ENCODE data around the gene PTPRM. TPM values are rescaled to one million over a fixed set of nuclear protein-coding genes. Genes with fewer than 3 reads are reported as not detected.

PTPRM gene
- polyA plus RNA-seq, 1 donor from 2014 or later: 126 TPM

GRCh38 chr18:8379187-8379941, 812.2 kb downstream of the PTPRM start:
- no peaks in the 10 kb centered on the region for H3K36me3 ChIP-seq (ENCODE audit: insufficient read depth, low read length)
- H3K4me3 ChIP-seq (ENCODE audit: low read length): no peak overlapping the region
- no peaks in the 10 kb centered on the region for H3K79me2 ChIP-seq (replicated peaks; ENCODE audit: insufficient read depth, low read length)
- no peaks in the 10 kb centered on the region for H3K27me3 ChIP-seq (ENCODE audit: insufficient read depth, low read depth, low read length)
- H3K9me2 ChIP-seq (ENCODE audit: insufficient read depth, low read length): no peaks in the 10 kb centered on the region
- H3K9me3 ChIP-seq (ENCODE audit: low read length): no peaks in the 10 kb centered on the region
- H3K4me2 ChIP-seq (ENCODE audit: low read length): no peak overlapping the region
- no peaks in the 10 kb centered on the region for H4K20me1 ChIP-seq (ENCODE audit: insufficient read depth)
- H3K27ac ChIP-seq (ENCODE audit: low read length): no peak overlapping the region
- no peaks in the 10 kb centered on the region for H3F3A ChIP-seq (ENCODE audit: insufficient read depth, low read length, poor library complexity, severe bottlenecking)
- H3K9ac ChIP-seq (ENCODE audit: low read length): no peak overlapping the region
- no peak overlapping the region for H2AFZ ChIP-seq (ENCODE audit: low read depth, low read length)
- TF ChIP-seq POLR2AphosphoS5 (IDR thresholded peaks at IDR 0.05) (no peak), EP300 (conservative IDR thresholded peaks at IDR 0.05; ENCODE audit: poor library complexity, severe bottlenecking) (no peak), SMC3 (conservative IDR thresholded peaks at IDR 0.05; ENCODE audit: poor library complexity) (no peak), EZH2 (IDR thresholded peaks at IDR 0.05; ENCODE audit: borderline replicate concordance, insufficient read depth, low read length, poor library complexity, severe bottlenecking) (no peak), MXI1 (conservative IDR thresholded peaks at IDR 0.05; ENCODE audit: poor library complexity, severe bottlenecking) (no peak), TAF1 (IDR thresholded peaks at IDR 0.05; ENCODE audit: low read depth) (no peak), RAD21 (conservative IDR thresholded peaks at IDR 0.05) (no peak)
- TF ChIP-seq, protein P1, sequence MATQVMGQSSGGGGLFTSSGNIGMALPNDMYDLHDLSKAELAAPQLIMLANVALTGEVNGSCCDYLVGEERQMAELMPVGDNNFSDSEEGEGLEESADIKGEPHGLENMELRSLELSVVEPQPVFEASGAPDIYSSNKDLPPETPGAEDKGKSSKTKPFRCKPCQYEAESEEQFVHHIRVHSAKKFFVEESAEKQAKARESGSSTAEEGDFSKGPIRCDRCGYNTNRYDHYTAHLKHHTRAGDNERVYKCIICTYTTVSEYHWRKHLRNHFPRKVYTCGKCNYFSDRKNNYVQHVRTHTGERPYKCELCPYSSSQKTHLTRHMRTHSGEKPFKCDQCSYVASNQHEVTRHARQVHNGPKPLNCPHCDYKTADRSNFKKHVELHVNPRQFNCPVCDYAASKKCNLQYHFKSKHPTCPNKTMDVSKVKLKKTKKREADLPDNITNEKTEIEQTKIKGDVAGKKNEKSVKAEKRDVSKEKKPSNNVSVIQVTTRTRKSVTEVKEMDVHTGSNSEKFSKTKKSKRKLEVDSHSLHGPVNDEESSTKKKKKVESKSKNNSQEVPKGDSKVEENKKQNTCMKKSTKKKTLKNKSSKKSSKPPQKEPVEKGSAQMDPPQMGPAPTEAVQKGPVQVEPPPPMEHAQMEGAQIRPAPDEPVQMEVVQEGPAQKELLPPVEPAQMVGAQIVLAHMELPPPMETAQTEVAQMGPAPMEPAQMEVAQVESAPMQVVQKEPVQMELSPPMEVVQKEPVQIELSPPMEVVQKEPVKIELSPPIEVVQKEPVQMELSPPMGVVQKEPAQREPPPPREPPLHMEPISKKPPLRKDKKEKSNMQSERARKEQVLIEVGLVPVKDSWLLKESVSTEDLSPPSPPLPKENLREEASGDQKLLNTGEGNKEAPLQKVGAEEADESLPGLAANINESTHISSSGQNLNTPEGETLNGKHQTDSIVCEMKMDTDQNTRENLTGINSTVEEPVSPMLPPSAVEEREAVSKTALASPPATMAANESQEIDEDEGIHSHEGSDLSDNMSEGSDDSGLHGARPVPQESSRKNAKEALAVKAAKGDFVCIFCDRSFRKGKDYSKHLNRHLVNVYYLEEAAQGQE (IDR thresholded peaks at IDR 0.05; ENCODE audit: borderline replicate concordance): no peak
- TF ChIP-seq, protein P2, sequence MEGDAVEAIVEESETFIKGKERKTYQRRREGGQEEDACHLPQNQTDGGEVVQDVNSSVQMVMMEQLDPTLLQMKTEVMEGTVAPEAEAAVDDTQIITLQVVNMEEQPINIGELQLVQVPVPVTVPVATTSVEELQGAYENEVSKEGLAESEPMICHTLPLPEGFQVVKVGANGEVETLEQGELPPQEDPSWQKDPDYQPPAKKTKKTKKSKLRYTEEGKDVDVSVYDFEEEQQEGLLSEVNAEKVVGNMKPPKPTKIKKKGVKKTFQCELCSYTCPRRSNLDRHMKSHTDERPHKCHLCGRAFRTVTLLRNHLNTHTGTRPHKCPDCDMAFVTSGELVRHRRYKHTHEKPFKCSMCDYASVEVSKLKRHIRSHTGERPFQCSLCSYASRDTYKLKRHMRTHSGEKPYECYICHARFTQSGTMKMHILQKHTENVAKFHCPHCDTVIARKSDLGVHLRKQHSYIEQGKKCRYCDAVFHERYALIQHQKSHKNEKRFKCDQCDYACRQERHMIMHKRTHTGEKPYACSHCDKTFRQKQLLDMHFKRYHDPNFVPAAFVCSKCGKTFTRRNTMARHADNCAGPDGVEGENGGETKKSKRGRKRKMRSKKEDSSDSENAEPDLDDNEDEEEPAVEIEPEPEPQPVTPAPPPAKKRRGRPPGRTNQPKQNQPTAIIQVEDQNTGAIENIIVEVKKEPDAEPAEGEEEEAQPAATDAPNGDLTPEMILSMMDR (IDR thresholded peaks at IDR 0.05; ENCODE audit: poor library complexity, severe bottlenecking): no peak

DNA sequence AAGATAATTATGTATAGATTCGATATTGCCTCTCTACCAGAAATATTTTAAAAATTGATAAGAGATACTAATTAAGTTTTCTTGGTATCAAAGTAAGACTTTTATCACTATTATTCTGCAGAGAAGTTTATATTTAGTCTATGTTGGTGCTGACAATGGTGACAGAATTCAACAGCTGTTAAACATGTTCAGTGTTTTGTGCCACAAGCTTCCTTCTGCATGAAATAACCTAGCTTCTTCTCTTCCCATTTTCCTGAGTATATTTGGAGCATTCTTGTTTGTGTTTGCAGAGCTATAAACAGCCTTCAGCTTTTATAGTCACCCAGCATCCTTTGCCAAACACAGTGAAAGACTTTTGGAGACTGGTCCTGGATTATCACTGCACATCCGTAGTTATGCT, 812.9 kb downstream of the PTPRM start:
- no peaks in the 10 kb centered on the region for H3K9me3 ChIP-seq (ENCODE audit: low read length)
- no peak overlapping the region for H3K9ac ChIP-seq (ENCODE audit: low read length)
- H4K20me1 ChIP-seq (ENCODE audit: insufficient read depth): no peaks in the 10 kb centered on the region
- no peak overlapping the region for H2AFZ ChIP-seq (ENCODE audit: low read depth, low read length)
- H3K36me3 ChIP-seq (ENCODE audit: insufficient read depth, low read length): no peaks in the 10 kb centered on the region
- H3K4me3 ChIP-seq (ENCODE audit: low read length): no peak overlapping the region
- no peaks in the 10 kb centered on the region for H3K9me2 ChIP-seq (ENCODE audit: insufficient read depth, low read length)
- TF ChIP-seq, protein P2 (IDR thresholded peaks at IDR 0.05; ENCODE audit: poor library complexity, severe bottlenecking): no peak
- no peak for TF ChIP-seq POLR2AphosphoS5 (IDR thresholded peaks at IDR 0.05)
- TF ChIP-seq, protein P1 (IDR thresholded peaks at IDR 0.05; ENCODE audit: borderline replicate concordance): no peak
- TF ChIP-seq EZH2 (IDR thresholded peaks at IDR 0.05; ENCODE audit: borderline replicate concordance, insufficient read depth, low read length, poor library complexity, severe bottlenecking): no peak
- TF ChIP-seq RAD21 (conservative IDR thresholded peaks at IDR 0.05): no peak
- TF ChIP-seq MXI1 (conservative IDR thresholded peaks at IDR 0.05; ENCODE audit: poor library complexity, severe bottlenecking): no peak
- H3K27me3 ChIP-seq (ENCODE audit: insufficient read depth, low read depth, low read length): no peaks in the 10 kb centered on the region
- H3K27ac ChIP-seq (ENCODE audit: low read length): no peak overlapping the region
- H3F3A ChIP-seq (ENCODE audit: insufficient read depth, low read length, poor library complexity, severe bottlenecking): no peaks in the 10 kb centered on the region
- no peak overlapping the region for H3K4me2 ChIP-seq (ENCODE audit: low read length)
- H3K79me2 ChIP-seq (replicated peaks; ENCODE audit: insufficient read depth, low read length): no peaks in the 10 kb centered on the region
